Ovary (tissue), 3 donors: ENCODE results near the gene PLEKHG4B.

Experiments
- EP300 ChIP-seq: sonication (generic); formaldehyde crosslinking; IDR thresholded peaks from one replicate; pipeline ENCODE4 v1.6.1; 2017; ENCODE audit warnings: antibody characterized with exemption
- POLR2A ChIP-seq: fragments of 450-650 bp; IDR thresholded peaks from one replicate; pipeline ENCODE4 v1.6.1; 2017; ENCODE audit warnings: antibody characterized with exemption, mild to moderate bottlenecking, moderate library complexity
- TF ChIP-seq, protein P1 (sequence below), 3 donors: fragments of 450-650 bp in 2 of 3; fragments of 200-600 bp in 1 of 3; IDR thresholded peaks; one replicate each; pipeline versions ENCODE4 v1.5.1 to v1.8.0; 2016 to 2022; ENCODE audit warnings: antibody characterized with exemption in 3 of 3, mild to moderate bottlenecking in 1 of 3
- donor health status: DM: no; HTN: no; CAD: no.

DNA sequence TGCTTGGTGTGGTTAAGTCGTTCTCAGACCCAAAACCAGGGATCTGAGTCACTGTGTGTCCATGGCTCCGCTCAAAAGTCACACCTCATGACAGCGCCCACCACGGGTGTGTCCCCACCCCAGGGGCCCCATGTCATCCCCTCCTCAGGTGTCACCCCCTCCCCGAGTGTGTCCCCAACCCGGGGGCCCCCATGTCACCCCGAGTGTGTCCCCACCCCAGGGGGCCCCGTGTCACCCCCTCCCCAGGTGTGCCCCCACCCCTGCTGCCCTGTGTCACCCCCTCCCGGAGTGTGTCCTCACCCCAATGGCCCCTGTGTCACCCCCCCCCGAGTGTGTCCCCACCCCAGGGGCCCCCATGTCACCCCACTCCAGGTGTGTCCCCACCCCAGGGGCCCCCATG lies 104.4 kb downstream of the PLEKHG4B start:
- TF ChIP-seq POLR2A (no peak), EP300 (no peak)
- TF ChIP-seq, protein P1, sequence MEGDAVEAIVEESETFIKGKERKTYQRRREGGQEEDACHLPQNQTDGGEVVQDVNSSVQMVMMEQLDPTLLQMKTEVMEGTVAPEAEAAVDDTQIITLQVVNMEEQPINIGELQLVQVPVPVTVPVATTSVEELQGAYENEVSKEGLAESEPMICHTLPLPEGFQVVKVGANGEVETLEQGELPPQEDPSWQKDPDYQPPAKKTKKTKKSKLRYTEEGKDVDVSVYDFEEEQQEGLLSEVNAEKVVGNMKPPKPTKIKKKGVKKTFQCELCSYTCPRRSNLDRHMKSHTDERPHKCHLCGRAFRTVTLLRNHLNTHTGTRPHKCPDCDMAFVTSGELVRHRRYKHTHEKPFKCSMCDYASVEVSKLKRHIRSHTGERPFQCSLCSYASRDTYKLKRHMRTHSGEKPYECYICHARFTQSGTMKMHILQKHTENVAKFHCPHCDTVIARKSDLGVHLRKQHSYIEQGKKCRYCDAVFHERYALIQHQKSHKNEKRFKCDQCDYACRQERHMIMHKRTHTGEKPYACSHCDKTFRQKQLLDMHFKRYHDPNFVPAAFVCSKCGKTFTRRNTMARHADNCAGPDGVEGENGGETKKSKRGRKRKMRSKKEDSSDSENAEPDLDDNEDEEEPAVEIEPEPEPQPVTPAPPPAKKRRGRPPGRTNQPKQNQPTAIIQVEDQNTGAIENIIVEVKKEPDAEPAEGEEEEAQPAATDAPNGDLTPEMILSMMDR (IDR thresholded peaks at IDR 0.05) = no peak
